Hematopoietic multipotent progenitor cell treated with erythropoietin and hydrocortisone succinate and interleukin-3 and kit ligand, for 6 days (in vitro differentiated cells): Measurements from ENCODE around the gene SS18L1.

Experiments
- DNase-seq: peaks from one replicate; pipeline ENCODE4 v3.0.0-alpha.2; 2015

Gene SS18L1

GRCh38 chr20:62230276-62230675 is 86.7 kb downstream of the SS18L1 start:
- no peak for DNase-seq

DNA sequence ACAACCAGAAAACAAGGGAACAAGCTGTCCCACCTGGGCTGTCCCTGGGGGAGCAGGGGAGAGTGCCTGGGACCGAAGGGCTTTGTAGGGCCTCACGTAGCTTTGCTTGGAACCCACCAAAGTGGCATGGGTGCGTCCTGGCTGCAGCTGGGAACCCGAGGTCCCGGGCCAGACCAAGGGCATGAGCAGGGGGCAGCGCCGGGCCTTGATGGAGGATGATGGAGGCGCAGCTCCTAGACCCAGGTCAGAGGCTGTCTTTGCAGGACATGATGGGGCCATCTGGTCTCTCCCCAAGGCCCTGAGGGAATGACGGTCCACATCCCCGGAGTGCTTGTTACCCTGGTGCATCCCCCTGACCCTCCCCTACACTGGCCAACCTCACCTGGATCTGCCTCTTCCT is 87.1 kb downstream of the SS18L1 start:
- no peak for DNase-seq

- no peak for DNase-seq
Observed at GRCh38 chr20:62231292-62231691, 87.7 kb downstream of the SS18L1 start.
